GM19324 (cell line): Measurements from ENCODE around the gene CD2.

ENCODE experiments used
- ATAC-seq: cut with Tn5 transposase; IDR thresholded peaks from one replicate; pipeline ENCODE4 v1.9.1; 2021; ENCODE audit warnings: mild to moderate bottlenecking, moderate library complexity; ENCODE audit not compliant: unreplicated experiment, low FRiP score

CD2 gene

GRCh38 chr1:116811321-116811720 lies 57.1 kb downstream of the CD2 start:
- no peak for ATAC-seq

DNA sequence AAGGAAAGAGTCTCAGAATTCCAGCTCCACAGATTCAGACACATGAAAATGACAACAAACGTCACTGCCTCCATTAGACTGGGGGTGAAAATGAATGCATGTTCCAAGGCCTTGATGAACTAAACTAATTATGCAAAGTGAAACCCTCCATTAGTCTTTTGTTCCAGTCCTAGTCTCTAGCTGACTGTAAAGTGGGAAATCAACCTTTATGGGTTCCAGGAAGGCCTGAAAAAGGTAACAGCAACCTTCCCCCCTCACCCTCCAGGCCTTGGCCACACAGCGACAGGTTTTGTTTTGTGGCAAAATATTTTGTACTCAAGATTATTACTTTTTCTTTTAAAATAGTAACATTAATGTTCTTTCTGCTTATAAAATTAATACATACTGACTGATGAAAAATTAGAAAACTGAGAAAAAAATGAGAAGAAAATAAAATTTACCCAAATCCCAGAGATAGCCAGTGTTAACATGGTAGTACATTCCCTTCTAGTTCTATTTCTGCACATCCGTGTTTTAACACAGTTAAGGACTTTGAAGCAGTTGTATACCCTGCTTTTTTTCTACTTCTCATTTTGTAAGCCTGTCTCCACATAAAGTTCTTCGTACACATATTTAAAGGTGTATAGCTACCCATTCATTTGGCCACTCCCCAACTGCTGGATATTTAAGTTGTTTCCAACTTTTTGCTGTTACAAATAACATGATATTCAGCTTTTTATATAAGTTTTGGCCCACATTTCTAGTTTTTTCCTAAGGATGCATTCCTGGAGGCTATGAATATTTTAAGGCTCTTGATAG lies 60.9 kb downstream of the CD2 start:
- ATAC-seq: no peak

DNA sequence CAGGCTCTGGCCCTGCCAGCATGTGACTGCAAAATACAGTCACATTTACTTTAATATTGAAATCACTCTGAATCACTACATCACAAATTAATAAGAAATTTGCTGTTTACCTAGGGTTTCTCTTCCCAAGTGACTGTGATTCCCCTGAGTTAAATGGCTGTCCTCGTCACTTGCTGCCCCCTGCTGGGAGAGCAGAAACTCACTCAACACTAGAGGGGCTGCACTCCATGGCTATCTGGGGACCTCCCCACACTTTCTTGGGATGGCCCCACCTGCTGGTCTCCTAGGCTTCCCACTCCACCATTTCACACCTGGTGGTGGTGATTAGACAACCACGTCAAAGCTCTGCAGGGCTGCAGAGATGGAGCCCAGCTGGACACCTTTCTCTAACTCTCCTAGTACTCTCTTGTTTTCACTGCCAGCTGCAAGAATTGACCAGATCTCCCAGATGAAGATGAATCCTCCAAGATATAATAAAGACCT lies 63.4 kb downstream of the CD2 start:
- no peak for ATAC-seq
